Fibroblast of skin of right biceps (primary cell): Measurements from ENCODE around the gene NT5DC4.

Source experiments
- DNase-seq: peaks from one replicate; pipeline ENCODE4 v3.0.0-alpha.2; 2013

Gene NT5DC4

GRCh38 chr2:112724591-112725525, 4.0 kb downstream of the NT5DC4 start:
- no peak for DNase-seq

- no peak for DNase-seq
Measured at GRCh38 chr2:112725545-112726457, 5.0 kb downstream of the NT5DC4 start.

- peak; percentile 83 for DNase-seq
Measured at GRCh38 chr2:112726487-112727190, 5.8 kb downstream of the NT5DC4 start.

- no peak for DNase-seq
Measured at GRCh38 chr2:112727276-112728028, 6.6 kb downstream of the NT5DC4 start.

GRCh38 chr2:112728029-112728362, 7.2 kb downstream of the NT5DC4 start:
- DNase-seq, result no peak

- no peak for DNase-seq
Measured at GRCh38 chr2:112728378-112729175, 7.8 kb downstream of the NT5DC4 start.

- DNase-seq, result no peak
Measured at GRCh38 chr2:112730216-112730615, 9.4 kb downstream of the NT5DC4 start.

GRCh38 chr2:112730791-112731190, 10.0 kb downstream of the NT5DC4 start:
- no peak for DNase-seq

- DNase-seq, result no peak
Measured at GRCh38 chr2:112731479-112731878, 10.7 kb downstream of the NT5DC4 start.

GRCh38 chr2:112733456-112733855, 12.6 kb downstream of the NT5DC4 start:
- DNase-seq, result no peak

- DNase-seq, result no peak
Measured at GRCh38 chr2:112733871-112734270, 13.1 kb downstream of the NT5DC4 start.

GRCh38 chr2:112737542-112738232, 16.9 kb downstream of the NT5DC4 start:
- no peak for DNase-seq

GRCh38 chr2:112740527-112740926, 19.7 kb downstream of the NT5DC4 start:
- DNase-seq, result no peak

- DNase-seq, result peak; percentile 66
Measured at GRCh38 chr2:112749755-112750559, 29.1 kb downstream of the NT5DC4 start.

GRCh38 chr2:112750560-112750843, 29.7 kb downstream of the NT5DC4 start:
- DNase-seq, result peak; percentile 33

- no peak for DNase-seq
Measured at GRCh38 chr2:112751451-112752197, 30.8 kb downstream of the NT5DC4 start.

- no peak for DNase-seq
Measured at GRCh38 chr2:112752667-112753066, 31.8 kb downstream of the NT5DC4 start.

- DNase-seq, result no peak
Measured at GRCh38 chr2:112754564-112754963, 33.7 kb downstream of the NT5DC4 start.

GRCh38 chr2:112755444-112755843, 34.6 kb downstream of the NT5DC4 start:
- no peak for DNase-seq
